Measurements from ENCODE around the gene NMRAL1. TPM values are rescaled to one million over a fixed set of nuclear protein-coding genes. Genes with fewer than 3 reads are reported as not detected.

Gene NMRAL1
- total and polyA plus RNA-seq, 2 donors (not counting 1 experiment from before 2014, with no cell fraction given): 48.6 to 68.8 TPM

GRCh38 chr16:4475880-4476788 lies 1.7 kb upstream of the NMRAL1 start, which contains the start of gene HMOX2:
Gene HMOX2 (plus strand): TSS chr16:4476398. CDS start chr16:4505525, 29,127 bp downstream.
- WGBS (ENCODE audit: insufficient coverage): 10% methylated on average over 70 of the region's 70 CpGs
- intact Hi-C loops (cut with micrococcal nuclease): loop anchor here (1.0 to 5.0 kb wide), 9 partner anchors 29 to 217 kb away; partner anchors contain the start of genes CDIP1, DNAJA3, NUDT16L1 and PAM16
- Mint-ChIP-seq H3K9me3 (ENCODE audit: insufficient read depth) (no peaks in the 10 kb centered on the region), H3K4me1 (peaks cover 34% of the 10 kb centered on the region), H3K27me3 (no peaks in the 10 kb centered on the region), H3K27ac (peak within 1 kb of the TSS; percentile 92), H3K4me3 (peak within 1 kb of the TSS; percentile 84)
- Histone ChIP-seq H3K27ac (ENCODE audit: low read length in 2 of 2) (peak within 1 kb of the TSS; percentile 28 to 78), H3K4me2 (replicated peaks; ENCODE audit: low read depth, low read length, poor library complexity, severe bottlenecking) (peak within 1 kb of the TSS; percentile 97), H3K9me3 (ENCODE audit: control extremely low read depth in 1 of 3, control insufficient read depth in 2 of 3, insufficient read depth in 1 of 3, low read length in 2 of 3) (peaks cover 0 to 4% (median 0%) of the 10 kb centered on the region in 3 donors), H3K9ac (ENCODE audit: low read length) (peak within 1 kb of the TSS; percentile 84), H3K79me2 (ENCODE audit: control insufficient read depth, insufficient read depth, low read length) (peaks cover 53% of the 10 kb centered on the region), H3K4me3 (ENCODE audit: control extremely low read depth in 1 of 5, extremely low read depth in 1 of 5, insufficient read depth in 1 of 5, low read depth in 2 of 5, low read length in 4 of 5) (peak within 1 kb of the TSS; percentile 57 to 96 (median 86)), H3K4me1 (ENCODE audit: control insufficient read depth in 2 of 2, insufficient read depth in 2 of 2, low read length in 2 of 2) (peaks cover 19 to 37% of the 10 kb centered on the region in 2 donors), H3K27me3 (replicated peaks in 1 of 4; ENCODE audit: control extremely low read depth in 1 of 4, control insufficient read depth in 3 of 4, insufficient read depth in 4 of 4, low read length in 3 of 4) (no peaks in the 10 kb centered on the region), H3K36me3 (replicated peaks in 1 of 2; ENCODE audit: control extremely low read depth in 1 of 2, control insufficient read depth in 1 of 2, extremely low read depth in 1 of 2, insufficient read depth in 2 of 2, low read length in 1 of 2) (no peaks in the 10 kb centered on the region), H4K20me1 (ENCODE audit: control insufficient read depth, insufficient read depth, low read length, poor library complexity, severe bottlenecking) (peaks cover 11% of the 10 kb centered on the region), H2AFZ (ENCODE audit: insufficient read depth, low read depth, low read length, poor library complexity, severe bottlenecking) (peak within 1 kb of the TSS; percentile 87)
- ChIA-PET CTCF (interaction anchor here (0.5 to 5.5 kb wide), 18 partner anchors 10 to 1593 kb away, joined by 3 to 70 read pairs (median 4); partner anchors contain the start of gene FLYWCH2), POLR2A (interaction anchor here (0.5 to 1.8 kb wide), 11 partner anchors 12 to 605 kb away, joined by 3 to 19 read pairs (median 5); partner anchors contain the start of genes CORO7 and DNAJA3)
- TF ChIP-seq CTCF (IDR thresholded peaks at IDR 0.05): peak; percentile 56
- TF ChIP-seq EZH2 (IDR thresholded peaks at IDR 0.05; ENCODE audit: borderline replicate concordance, insufficient read depth, low read depth, low read length, poor library complexity, severe bottlenecking): no peak
- ATAC-seq (ENCODE audit: low read depth) (peak; percentile 93), DNase-seq (peak; percentile 96)

Data from B cell (primary cell).